ENCODE results near the gene SSR1.

The SSR1 gene

DNA sequence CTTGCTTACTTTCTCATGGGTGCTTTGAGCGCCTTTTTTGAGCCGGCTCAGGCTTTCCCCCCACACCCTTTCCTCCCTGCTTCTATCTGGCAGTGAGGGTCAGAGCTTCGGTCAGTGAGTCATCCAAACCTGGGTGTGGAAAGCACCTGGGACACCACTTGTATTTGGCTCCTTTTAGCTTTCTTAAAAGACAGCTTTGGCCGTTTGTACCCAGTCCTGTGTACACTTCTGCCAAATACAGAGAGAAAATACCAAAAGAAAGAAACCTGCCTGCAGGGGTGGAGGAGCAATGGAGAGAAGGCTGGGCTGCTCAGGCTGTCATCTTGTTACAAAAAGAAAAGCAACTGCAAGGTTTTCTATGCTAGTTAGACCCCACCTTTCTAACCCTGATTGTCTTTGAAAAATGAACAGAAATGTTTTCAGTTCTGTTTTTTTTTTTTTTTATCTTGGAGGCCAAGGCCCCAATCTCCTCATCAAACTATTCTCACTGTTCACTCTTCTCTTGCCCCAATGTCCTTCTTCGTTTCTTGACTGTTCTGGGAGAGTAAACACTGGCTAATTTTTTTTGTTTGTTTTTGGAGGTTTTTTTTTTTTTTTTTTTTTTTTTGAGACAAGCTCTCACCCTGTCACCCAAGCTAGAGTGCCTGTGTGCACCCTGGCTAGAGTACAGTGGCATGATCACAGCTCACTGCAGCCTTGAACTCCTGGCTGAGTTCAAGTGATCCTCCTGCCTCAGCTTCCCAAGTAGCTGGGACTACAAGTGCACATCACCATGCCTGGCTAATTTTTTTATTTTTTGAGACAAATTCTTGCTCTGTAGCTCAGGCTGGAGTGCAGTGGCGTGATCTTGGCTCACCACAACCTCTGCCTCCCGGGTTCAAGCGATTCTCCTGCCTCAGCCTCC is 76.4 kb downstream of the SSR1 start:
- DNase-seq, result no peak

DNA sequence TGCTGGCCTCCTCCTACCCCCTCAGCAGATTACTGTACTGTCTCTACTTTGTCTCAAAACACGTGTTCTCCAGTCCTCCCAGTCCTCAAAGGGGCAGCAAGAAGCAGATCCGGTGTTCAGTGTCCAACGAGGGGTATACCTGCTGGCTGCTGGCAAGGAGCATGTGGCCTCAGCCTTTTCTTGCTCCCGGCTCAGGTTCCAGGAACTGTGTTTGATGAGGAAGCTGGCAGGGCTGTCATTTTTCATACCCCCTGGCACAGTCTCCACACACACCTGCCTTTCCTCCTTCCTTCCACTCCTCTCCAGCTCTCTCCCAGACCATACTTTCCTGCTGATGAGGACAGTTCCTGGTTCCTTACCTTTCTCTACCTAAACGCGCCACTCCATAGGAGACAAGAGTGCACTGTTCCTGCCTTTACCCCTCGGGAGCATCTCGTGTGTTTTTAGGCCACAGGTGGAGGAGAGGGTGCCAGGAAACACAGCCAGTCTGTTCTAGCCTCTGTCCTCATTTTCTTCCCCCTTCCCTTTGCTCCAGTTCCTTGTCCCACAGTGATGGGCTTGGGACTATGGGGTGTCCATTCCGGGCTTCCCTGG is 77.2 kb downstream of the SSR1 start:
- no peak for DNase-seq

DNA sequence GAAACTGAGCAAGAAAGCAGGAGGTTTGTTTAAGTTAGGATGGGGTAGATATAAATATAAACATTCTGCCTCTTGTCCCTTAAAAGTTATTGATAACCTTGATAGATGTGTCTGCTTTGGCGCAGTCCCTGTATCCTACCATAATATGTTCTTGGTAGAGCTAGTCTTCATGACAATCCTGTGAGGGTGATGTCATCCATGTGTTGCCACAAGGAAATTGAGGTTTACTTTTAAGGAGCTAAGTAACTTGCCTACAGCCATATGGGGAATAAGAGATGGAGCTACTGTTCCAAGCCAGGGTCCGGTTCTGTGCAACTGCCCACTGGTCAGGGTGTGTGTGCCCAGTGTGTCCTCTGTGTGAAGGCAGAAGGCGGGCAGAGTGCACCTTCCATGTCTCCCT is 78.5 kb downstream of the SSR1 start:
- DNase-seq, result no peak

DNA sequence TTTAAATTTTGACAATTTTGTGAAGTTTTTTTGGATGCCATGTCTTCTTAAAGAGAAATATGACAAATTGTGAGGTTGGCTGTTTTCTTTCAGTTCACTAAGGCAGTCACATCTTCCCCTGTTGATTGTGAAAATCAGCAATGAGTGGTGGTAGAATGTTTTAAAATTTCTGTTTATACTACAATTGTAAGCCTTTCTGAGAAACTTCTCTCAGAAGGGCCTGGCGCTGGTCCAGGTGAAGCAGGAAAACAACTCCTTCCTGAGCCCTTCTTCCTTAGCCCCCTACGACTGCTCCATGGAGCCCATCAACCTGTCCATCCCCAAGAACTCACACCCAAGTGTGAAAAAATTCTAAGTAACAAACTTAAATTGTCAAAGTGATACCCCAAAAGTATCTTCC is 80.6 kb downstream of the SSR1 start:
- no peak for DNase-seq

DNA sequence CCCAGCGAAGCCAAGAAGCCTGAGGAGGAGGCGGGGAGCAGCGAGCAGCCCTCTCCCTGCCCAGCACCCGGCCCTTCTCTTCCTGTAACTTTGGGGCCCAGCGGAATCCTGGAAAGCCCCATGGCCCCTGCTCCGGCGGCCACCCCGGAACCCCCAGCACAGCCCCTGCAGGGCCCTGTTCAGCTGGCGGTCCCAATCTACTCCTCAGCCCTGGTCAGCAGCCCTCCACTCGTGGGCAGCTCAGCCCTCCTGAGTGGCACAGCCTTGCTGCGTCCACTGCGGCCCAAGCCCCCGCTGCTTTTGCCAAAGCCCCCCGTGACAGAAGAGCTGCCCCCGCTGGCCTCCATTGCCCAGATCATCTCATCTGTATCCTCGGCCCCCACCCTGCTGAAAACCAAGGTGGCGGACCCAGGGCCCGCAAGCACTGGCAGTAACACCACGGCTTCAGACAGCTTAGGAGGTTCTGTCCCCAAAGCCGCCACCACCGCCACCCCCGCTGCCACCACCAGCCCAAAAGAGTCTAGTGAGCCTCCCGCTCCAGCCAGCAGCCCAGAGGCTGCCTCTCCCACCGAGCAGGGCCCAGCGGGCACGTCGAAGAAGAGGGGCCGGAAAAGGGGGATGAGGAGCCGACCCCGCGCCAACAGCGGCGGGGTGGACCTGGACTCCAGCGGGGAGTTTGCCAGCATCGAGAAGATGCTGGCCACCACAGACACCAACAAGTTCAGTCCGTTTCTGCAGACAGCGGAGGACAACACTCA is 81.9 kb downstream of the SSR1 start:
- no peak for DNase-seq

DNA sequence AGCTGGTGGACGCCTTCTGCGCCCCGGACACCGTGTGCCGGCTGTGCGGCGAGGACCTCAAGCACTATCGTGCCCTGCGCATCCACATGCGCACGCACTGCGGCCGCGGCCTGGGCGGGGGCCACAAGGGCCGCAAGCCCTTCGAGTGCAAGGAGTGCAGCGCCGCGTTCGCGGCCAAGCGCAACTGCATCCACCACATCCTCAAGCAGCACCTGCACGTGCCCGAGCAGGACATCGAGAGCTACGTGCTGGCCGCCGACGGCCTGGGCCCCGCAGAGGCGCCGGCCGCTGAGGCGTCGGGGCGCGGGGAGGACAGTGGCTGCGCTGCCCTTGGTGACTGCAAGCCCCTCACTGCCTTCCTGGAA is 82.7 kb downstream of the SSR1 start:
- no peak for DNase-seq

DNA sequence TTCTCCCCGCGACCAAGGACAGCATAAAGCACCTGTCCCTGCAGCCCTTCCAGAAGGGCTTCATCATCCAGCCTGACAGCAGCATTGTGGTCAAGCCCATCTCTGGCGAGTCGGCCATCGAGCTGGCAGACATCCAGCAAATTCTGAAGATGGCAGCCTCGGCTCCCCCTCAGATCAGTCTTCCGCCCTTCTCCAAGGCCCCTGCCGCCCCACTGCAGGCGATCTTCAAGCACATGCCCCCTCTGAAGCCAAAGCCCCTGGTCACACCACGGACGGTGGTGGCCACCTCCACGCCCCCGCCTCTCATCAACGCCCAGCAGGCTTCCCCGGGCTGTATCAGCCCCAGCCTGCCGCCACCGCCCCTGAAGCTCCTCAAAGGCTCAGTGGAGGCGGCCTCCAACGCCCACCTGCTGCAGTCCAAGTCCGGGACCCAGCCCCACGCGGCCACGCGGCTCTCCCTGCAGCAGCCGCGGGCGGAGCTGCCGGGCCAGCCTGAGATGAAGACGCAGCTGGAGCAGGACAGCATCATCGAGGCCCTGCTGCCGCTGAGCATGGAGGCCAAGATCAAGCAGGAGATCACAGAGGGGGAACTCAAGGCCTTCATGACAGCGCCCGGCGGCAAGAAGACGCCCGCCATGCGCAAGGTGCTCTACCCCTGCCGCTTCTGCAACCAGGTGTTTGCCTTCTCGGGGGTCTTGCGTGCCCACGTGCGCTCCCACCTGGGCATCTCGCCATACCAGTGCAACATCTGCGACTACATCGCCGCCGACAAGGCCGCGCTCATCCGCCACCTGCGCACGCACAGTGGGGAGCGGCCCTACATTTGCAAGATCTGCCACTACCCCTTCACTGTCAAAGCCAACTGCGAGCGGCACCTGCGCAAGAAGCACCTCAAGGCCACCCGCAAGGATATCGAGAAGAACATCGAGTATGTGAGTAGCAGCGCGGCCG is 83.3 kb downstream of the SSR1 start:
- DNase-seq, result no peak

DNA sequence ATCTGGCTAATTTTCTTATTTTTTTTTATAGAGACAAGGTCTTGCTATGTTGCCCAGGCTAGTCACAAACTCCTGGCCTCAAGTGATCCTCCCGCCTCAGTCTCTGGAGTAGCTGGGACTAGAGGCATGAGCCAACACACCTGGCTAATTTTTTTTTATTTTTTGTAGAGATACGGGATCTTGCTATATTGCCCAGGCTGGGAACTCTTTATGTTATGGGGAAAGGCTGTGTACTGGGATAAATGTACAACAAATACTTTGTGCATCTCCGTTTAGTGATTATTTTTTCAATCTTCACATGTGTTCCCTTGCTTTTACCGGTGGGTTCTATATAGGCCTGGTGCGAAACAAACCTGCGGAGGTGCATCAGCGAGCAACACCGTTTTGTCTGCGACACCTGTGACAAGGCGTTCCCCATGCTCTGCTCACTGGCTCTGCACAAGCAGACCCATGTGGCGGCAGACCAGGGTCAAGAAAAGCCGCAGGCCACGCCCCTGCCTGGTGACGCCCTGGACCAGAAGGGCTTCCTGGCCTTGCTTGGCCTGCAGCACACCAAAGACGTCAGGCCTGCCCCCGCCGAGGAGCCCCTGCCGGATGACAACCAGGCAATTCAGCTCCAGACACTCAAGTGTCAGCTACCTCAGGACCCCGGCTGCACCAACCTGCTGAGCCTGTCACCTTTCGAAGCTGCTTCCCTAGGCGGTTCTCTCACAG is 84.2 kb downstream of the SSR1 start:
- DNase-seq, result no peak

DNA sequence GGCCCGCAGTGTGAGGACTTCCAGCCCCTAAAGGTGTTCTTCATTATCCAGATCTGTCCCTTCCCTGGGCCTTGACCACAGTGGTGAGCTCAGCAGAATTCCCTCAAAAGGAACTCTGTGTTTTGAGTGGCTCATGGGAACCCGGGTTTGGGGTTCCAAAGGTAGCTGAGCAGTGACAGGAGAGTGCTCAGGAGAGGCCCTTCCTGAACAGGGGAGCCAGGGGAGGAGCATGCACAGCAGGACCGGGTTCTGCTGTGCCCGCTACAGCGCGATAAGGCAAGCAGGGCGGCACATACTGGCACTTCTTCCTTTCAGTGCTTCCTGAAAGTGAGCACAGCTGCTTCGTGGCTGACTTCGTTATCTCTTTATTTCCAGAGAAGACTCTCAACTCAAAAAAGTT is 88.3 kb downstream of the SSR1 start:
- DNase-seq, result no peak

DNA sequence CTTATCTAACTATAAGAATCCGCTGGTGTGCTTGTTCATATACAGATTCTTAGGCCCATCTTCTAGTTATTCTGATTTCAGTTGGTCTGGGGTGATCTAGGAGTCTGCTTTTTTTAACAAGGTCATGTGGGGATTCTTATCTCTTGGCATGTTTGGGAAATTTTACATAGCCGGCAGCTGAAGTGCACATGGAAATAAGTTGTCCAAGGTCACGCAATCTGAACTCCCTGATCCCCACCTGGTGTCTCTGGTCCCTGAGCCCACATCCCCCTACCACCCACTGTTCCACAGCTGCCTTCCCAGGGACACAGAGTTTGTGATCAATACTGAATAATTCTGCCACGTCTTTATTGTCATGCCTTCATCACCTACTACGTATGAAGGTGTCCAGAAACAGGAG is 90.8 kb downstream of the SSR1 start:
- DNase-seq, result no peak

DNA sequence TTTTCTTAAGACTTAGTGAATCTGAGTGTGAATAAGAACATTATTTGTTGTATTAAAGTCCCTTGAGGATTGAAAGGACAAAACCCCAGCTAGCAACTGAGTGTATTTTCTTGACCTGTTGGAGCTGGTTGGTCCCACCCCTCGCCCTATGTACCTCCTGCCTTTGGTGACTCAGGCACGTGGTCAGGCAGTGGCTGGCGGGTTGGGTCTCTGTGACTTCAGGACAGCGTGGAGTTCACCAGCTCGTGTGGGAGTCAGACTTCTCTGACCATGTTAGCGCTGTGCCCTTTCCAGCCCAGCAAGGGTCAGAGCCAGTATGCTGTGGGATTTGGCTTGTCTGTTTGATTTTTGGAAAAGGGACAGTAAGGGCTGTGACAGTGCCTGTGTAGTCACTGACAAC is 93.7 kb downstream of the SSR1 start:
- DNase-seq, result peak; percentile 55

DNA sequence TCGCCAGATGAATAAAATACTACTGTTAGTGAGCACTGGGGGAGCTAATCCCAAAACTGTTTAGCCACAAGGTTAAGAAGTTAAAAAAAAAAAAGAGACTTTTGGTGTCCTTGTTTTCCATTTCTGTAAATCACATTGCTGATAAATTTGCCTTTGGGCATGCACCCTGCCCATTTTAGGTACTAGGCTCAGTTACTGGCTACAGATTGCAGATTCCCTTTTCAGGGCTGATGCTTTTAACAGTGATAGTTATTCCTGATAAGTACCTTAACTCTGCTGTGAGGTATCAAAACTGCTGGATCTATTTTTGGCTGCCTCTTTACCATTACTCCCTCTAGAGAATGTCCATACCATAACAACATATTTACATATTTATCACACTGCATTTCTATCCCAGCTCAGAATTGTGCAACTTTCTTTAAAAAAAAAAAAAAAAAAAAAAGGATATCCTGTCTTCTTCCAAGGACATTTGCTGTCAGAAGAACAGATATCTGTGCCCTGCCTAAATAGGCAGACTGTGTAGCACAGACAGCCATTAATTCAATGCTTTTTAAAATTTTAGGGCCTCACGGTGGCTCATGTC is 94.5 kb downstream of the SSR1 start:
- DNase-seq, result no peak

Data from fibroblast of skin of back (primary cell).